H9 (cell line): Measurements from ENCODE around the gene TMED10. TPM values are rescaled to one million over a fixed set of nuclear protein-coding genes. Genes with fewer than 3 reads are reported as not detected.

ENCODE experiments used
- DNase-seq: peaks from one replicate; pipeline ENCODE4 v3.0.0-alpha.2; 2017
- H2AFZ ChIP-seq: one replicate; pipeline ENCODE4 v1.6.1; 2013; ENCODE audit warnings: mild to moderate bottlenecking, low read length, control low read depth, moderate library complexity
- H2AK5ac ChIP-seq: 2 replicates; pipeline ENCODE4 v1.6.1; 2013; ENCODE audit warnings: low read length, control low read depth, mixed read lengths; ENCODE audit not compliant: insufficient read length
- H2BK120ac ChIP-seq: one replicate; pipeline ENCODE4 v1.6.1; 2013; ENCODE audit warnings: low read depth, mild to moderate bottlenecking, low read length, control low read depth, inconsistent platforms; ENCODE audit not compliant: poor library complexity, severe bottlenecking
- H2BK12ac ChIP-seq: 2 replicates; pipeline ENCODE4 v1.6.1; 2013; ENCODE audit warnings: low read length, control low read depth, mixed read lengths, low read depth; ENCODE audit not compliant: insufficient read length
- H2BK15ac ChIP-seq: 2 replicates; pipeline ENCODE4 v1.6.1; 2013; ENCODE audit warnings: low read depth, low read length, control low read depth
- H2BK20ac ChIP-seq: one replicate; pipeline ENCODE4 v1.6.1; 2013; ENCODE audit warnings: low read depth, mild to moderate bottlenecking, low read length, control low read depth, inconsistent platforms; ENCODE audit not compliant: poor library complexity, severe bottlenecking
- H2BK5ac ChIP-seq: 2 replicates; pipeline ENCODE4 v1.6.1; 2013; ENCODE audit warnings: low read length, control low read depth, mixed read lengths; ENCODE audit not compliant: insufficient read length
- H3K14ac ChIP-seq: 2 replicates; pipeline ENCODE4 v1.6.1; 2013; ENCODE audit warnings: low read length, control low read depth; ENCODE audit not compliant: insufficient read depth
- H3K18ac ChIP-seq: 2 replicates; pipeline ENCODE4 v1.6.1; 2013; ENCODE audit warnings: low read depth, mild to moderate bottlenecking, mixed read lengths, low read length, control low read depth; ENCODE audit not compliant: insufficient read length
- H3K23ac ChIP-seq: 2 replicates; pipeline ENCODE4 v1.6.1; 2013; ENCODE audit warnings: low read length, control low read depth, mixed read lengths, low read depth; ENCODE audit not compliant: insufficient read length
- H3K23me2 ChIP-seq: 2 replicates; pipeline ENCODE4 v1.6.1; 2013; ENCODE audit warnings: low read depth, mild to moderate bottlenecking, mixed read lengths, low read length, control low read depth; ENCODE audit not compliant: insufficient read length, poor library complexity, severe bottlenecking
- H3K27ac ChIP-seq: 2 replicates; pipeline ENCODE4 v1.5.1; 2013; ENCODE audit warnings: low read length, control low read depth, mixed read lengths, low read depth; ENCODE audit not compliant: insufficient read length
- H3K27me3 ChIP-seq: 2 replicates; pipeline ENCODE4 v1.6.1; 2013; ENCODE audit warnings: low read length, control low read depth, inconsistent platforms; ENCODE audit not compliant: insufficient read depth
- H3K4ac ChIP-seq: 2 replicates; pipeline ENCODE4 v1.6.1; 2013; ENCODE audit warnings: low read depth, mild to moderate bottlenecking, control low read depth, inconsistent platforms, low read length, moderate library complexity
- H3K4me1 ChIP-seq: 2 replicates; pipeline ENCODE4 v1.6.1; 2013; ENCODE audit warnings: low read length, control low read depth, inconsistent platforms; ENCODE audit not compliant: insufficient read depth
- H3K4me2 ChIP-seq: 2 replicates; pipeline ENCODE4 v1.6.1; 2013; ENCODE audit warnings: low read length, control low read depth, mixed read lengths; ENCODE audit not compliant: insufficient read length, insufficient read depth
- H3K56ac ChIP-seq: 2 replicates; pipeline ENCODE4 v1.6.1; 2013; ENCODE audit warnings: low read depth, mild to moderate bottlenecking, mixed read lengths, low read length, control low read depth; ENCODE audit not compliant: insufficient read length
- H3K79me1 ChIP-seq: 2 replicates; pipeline ENCODE4 v1.6.1; 2013; ENCODE audit warnings: low read depth, mild to moderate bottlenecking, moderate library complexity, low read length, control low read depth, inconsistent platforms; ENCODE audit not compliant: insufficient read depth, poor library complexity, severe bottlenecking
- H3K79me2 ChIP-seq: 2 replicates; pipeline ENCODE4 v1.6.1; 2013; ENCODE audit warnings: low read length, control low read depth, inconsistent platforms; ENCODE audit not compliant: insufficient read depth
- H3K9ac ChIP-seq: 2 replicates; pipeline ENCODE4 v1.6.1; 2013; ENCODE audit warnings: low read length, control low read depth, mixed read lengths; ENCODE audit not compliant: insufficient read length; ENCODE audit errors: extremely low read depth
- H3K9me3 ChIP-seq: one replicate; pipeline ENCODE4 v1.6.1; 2013; ENCODE audit warnings: low read depth, low read length, inconsistent platforms; ENCODE audit not compliant: control insufficient read depth
- H3T11ph ChIP-seq: one replicate; pipeline ENCODE4 v1.6.1; 2013; ENCODE audit warnings: mild to moderate bottlenecking, low read length, control low read depth, inconsistent platforms
- H4K20me1 ChIP-seq: one replicate; pipeline ENCODE4 v1.6.1; 2013; ENCODE audit not compliant: control insufficient read depth, insufficient read length, insufficient read depth
- H4K5ac ChIP-seq: 2 replicates; pipeline ENCODE4 v1.6.1; 2013; ENCODE audit warnings: low read depth, mild to moderate bottlenecking, mixed read lengths, low read length, control low read depth; ENCODE audit not compliant: insufficient read length
- H4K8ac ChIP-seq: replicated peaks from 2 replicates; pipeline ENCODE4 v1.6.1; 2013; ENCODE audit warnings: low read length, control low read depth, mixed read lengths, low read depth; ENCODE audit not compliant: insufficient read length
- H4K91ac ChIP-seq: 2 replicates; pipeline ENCODE4 v1.6.1; 2013; ENCODE audit warnings: low read depth, mild to moderate bottlenecking, moderate library complexity, mixed read lengths, low read length, control low read depth; ENCODE audit not compliant: insufficient read length
- H3K27ac Mint-ChIP-seq, 3 experiments: 2 replicates in 2 of 3; 3 replicates in 1 of 3; pipeline ENCODE4 v1.8.0; 2020 to 2021; ENCODE audit warnings: mixed read lengths in 3 of 3, mild to moderate bottlenecking in 1 of 3, moderate library complexity in 1 of 3
- H3K27me3 Mint-ChIP-seq: 2 replicates; pipeline ENCODE4 v1.8.0; 2021; ENCODE audit warnings: low read depth, mild to moderate bottlenecking, moderate library complexity, mixed read lengths
- H3K36me3 Mint-ChIP-seq, 3 experiments: 2 replicates in 2 of 3; 3 replicates in 1 of 3; pipeline ENCODE4 v1.8.0; 2020 to 2021; ENCODE audit warnings: low read depth in 3 of 3, mixed read lengths in 3 of 3; ENCODE audit not compliant: insufficient read depth in 1 of 3
- H3K4me1 Mint-ChIP-seq, 2 experiments: 2 replicates each; pipeline ENCODE4 v1.8.0; 2020; ENCODE audit warnings: mixed read lengths in 2 of 2
- H3K4me3 Mint-ChIP-seq, 2 experiments: 2 replicates in 1 of 2; 3 replicates in 1 of 2; pipeline ENCODE4 v1.8.0; 2020 to 2021; ENCODE audit warnings: mild to moderate bottlenecking in 2 of 2, mixed read lengths in 2 of 2, moderate library complexity in 1 of 2
- H3K9me3 Mint-ChIP-seq, 2 experiments: 2 replicates in 1 of 2; 3 replicates in 1 of 2; pipeline ENCODE4 v1.8.0; 2020; ENCODE audit warnings: mild to moderate bottlenecking in 2 of 2, mixed read lengths in 2 of 2, moderate library complexity in 1 of 2
- WGBS: extraction: QIAGEN DNeasy Blood & Tissue Kit; methylation state at CpG from one replicate; pipeline ENCODE4 v1.1.7; 2013; ENCODE audit warnings: missing lambda C conversion rate, low lambda C conversion rate, mixed read lengths; ENCODE audit not compliant: insufficient read length; ENCODE audit errors: extremely low coverage; 5-methylcytosine and 5-hydroxymethylcytosine counted together
- total RNA-seq: library from RNA; stranded (reverse); gene quantifications from 2 replicates; pipeline ENCODE4 v1.2.1, GENCODE V29; 2021
- TF ChIP-seq, protein P1 (sequence below): fragments of 200-600 bp; sonication (generic); conservative IDR thresholded peaks from 3 replicates; pipeline ENCODE4 v1.8.0; 2021; ENCODE audit warnings: antibody characterized with exemption, mild to moderate bottlenecking

Gene TMED10
- total RNA-seq, 1 experiment from 2014 or later = 176 TPM

DNA sequence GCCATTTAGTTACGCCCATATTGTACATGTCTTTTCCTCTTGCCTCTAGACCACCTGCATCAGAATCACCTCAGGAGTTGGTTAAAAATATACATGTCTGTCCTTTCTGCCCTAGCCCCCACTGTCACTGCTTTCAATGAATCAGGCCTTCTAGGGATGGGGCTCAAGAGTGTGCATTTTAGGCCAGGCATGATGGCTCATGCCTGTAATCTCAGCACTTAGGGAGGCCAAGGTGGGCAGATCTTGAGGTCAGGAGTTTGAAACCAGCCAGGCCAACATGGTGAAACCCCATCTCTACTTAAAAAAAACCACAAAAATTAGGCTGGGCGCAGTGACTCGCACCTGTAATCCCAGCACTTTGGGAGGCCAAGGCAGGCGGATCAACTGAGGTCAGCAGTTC is 13.6 kb upstream of the TMED10 start:
- Histone ChIP-seq H3K9ac (no peak overlapping the region), H3K79me1 (no peaks in the 10 kb centered on the region), H3K9me3 (no peaks in the 10 kb centered on the region), H3K18ac (no peak overlapping the region), H3K27me3 (no peaks in the 10 kb centered on the region), H4K20me1 (no peaks in the 10 kb centered on the region), H3K23ac (no peak overlapping the region), H2BK15ac (no peak overlapping the region), H3K23me2 (no peaks in the 10 kb centered on the region), H3T11ph (no peak overlapping the region), H3K14ac (no peak overlapping the region), H3K27ac (no peak overlapping the region), H3K4ac (no peak overlapping the region), H2BK12ac (no peak overlapping the region), H2BK5ac (no peak overlapping the region), H3K56ac (no peak overlapping the region), H4K8ac (no peak overlapping the region), H3K79me2 (no peaks in the 10 kb centered on the region), H2BK120ac (no peak overlapping the region), H4K5ac (no peak overlapping the region), H4K91ac (no peak overlapping the region), H2AK5ac (no peak overlapping the region), H3K4me1 (no peaks in the 10 kb centered on the region), H3K4me2 (no peak overlapping the region), H2BK20ac (no peak overlapping the region), H2AFZ (no peak overlapping the region)
- Mint-ChIP-seq H3K27me3 (peaks cover 3% of the 10 kb centered on the region), H3K36me3 (no peaks in the 10 kb centered on the region), H3K4me3 (no peak overlapping the region), H3K4me1 (no peaks in the 10 kb centered on the region), H3K27ac (no peak overlapping the region), H3K9me3 (no peaks in the 10 kb centered on the region)
- WGBS = no CpG with 5 or more reads among the region's 4 CpGs
- DNase-seq = no peak
- TF ChIP-seq, protein P1, sequence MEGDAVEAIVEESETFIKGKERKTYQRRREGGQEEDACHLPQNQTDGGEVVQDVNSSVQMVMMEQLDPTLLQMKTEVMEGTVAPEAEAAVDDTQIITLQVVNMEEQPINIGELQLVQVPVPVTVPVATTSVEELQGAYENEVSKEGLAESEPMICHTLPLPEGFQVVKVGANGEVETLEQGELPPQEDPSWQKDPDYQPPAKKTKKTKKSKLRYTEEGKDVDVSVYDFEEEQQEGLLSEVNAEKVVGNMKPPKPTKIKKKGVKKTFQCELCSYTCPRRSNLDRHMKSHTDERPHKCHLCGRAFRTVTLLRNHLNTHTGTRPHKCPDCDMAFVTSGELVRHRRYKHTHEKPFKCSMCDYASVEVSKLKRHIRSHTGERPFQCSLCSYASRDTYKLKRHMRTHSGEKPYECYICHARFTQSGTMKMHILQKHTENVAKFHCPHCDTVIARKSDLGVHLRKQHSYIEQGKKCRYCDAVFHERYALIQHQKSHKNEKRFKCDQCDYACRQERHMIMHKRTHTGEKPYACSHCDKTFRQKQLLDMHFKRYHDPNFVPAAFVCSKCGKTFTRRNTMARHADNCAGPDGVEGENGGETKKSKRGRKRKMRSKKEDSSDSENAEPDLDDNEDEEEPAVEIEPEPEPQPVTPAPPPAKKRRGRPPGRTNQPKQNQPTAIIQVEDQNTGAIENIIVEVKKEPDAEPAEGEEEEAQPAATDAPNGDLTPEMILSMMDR = no peak
